Panc1 (cell line): ENCODE results near the gene ZFP36L1. TPM values are rescaled to one million over a fixed set of nuclear protein-coding genes. Genes with fewer than 3 reads are reported as not detected.
A peak's percentile ranks its signal among the peaks of the same experiment; 100 is the strongest.

Source experiments
- ATAC-seq: fragments of 200-7000 bp; cut with Tn5 transposase; 2 replicates; pipeline ENCODE4 v1.9.1; 2020; ENCODE audit warnings: mild to moderate bottlenecking, moderate library complexity
- BruUV-seq: library from RNA; stranded (reverse); fragments of 400-500 nt; replicated peaks from 2 replicates; lab custom pipeline; 2021; lab: Mats Ljungman, UMichigan
- CTCF ChIA-PET: fragments of 300-600 bp; sonication (Branson Sonifier 250); formaldehyde crosslinking; loops from one replicate; lab custom pipeline; 2022; ENCODE audit warnings: antibody characterized with exemption; lab: Charles Lee
- POLR2A ChIA-PET: fragments of 300-600 bp; sonication (Branson Sonifier 250); formaldehyde crosslinking; loops from one replicate; lab custom pipeline; 2022; ENCODE audit warnings: antibody characterized with exemption; lab: Charles Lee
- DNase-seq: peaks from one replicate; pipeline ENCODE4 v3.0.0-alpha.2; 2010; ENCODE audit warnings: low read depth, low spot score
- H3K27ac ChIP-seq: 2 replicates; pipeline ENCODE4 v1.5.1; 2011; ENCODE audit warnings: mild to moderate bottlenecking, low read length, inconsistent platforms
- H3K27me3 ChIP-seq: fragments of 200-500 bp; sonication (Bioruptor generic); 2 replicates; pipeline ENCODE4 v1.6.0; 2014; ENCODE audit warnings: low read length, inconsistent platforms; ENCODE audit not compliant: control insufficient read depth, insufficient read depth
- H3K36me3 ChIP-seq: fragments of 200-500 bp; sonication (Bioruptor generic); 2 replicates; pipeline ENCODE4 v1.5.1; 2014; ENCODE audit warnings: inconsistent platforms, mild to moderate bottlenecking, low read length, moderate library complexity; ENCODE audit not compliant: control insufficient read depth, insufficient read depth
- H3K4me1 ChIP-seq: 2 replicates; pipeline ENCODE4 v1.5.1; 2011; ENCODE audit warnings: inconsistent platforms, mild to moderate bottlenecking, low read length, moderate library complexity; ENCODE audit not compliant: control insufficient read depth, insufficient read depth
- H3K4me3 ChIP-seq, 2 experiments: 2 replicates each; pipeline ENCODE4 v1.5.1; 2011 to 2012; ENCODE audit warnings: low read depth in 2 of 2, low read length in 2 of 2, mild to moderate bottlenecking in 2 of 2, inconsistent platforms in 1 of 2, moderate library complexity in 1 of 2
- H3K9me3 ChIP-seq: fragments of 200-500 bp; sonication (Bioruptor generic); 2 replicates; pipeline ENCODE4 v1.5.1; 2014; ENCODE audit warnings: low read depth, mild to moderate bottlenecking, inconsistent platforms, low read length, moderate library complexity; ENCODE audit not compliant: control insufficient read depth, insufficient read depth
- POLR2AphosphoS5 ChIP-seq: IDR thresholded peaks from 2 replicates; pipeline ENCODE4 v1.6.1; 2012; ENCODE audit warnings: mild to moderate bottlenecking, low read depth, low read length, moderate library complexity
- SIN3A ChIP-seq: IDR thresholded peaks from 2 replicates; pipeline ENCODE4 v1.6.1; 2012; ENCODE audit warnings: low read depth, mild to moderate bottlenecking, low read length, moderate library complexity, borderline replicate concordance; ENCODE audit not compliant: insufficient read depth
- TCF7L2 ChIP-seq: IDR thresholded peaks from 2 replicates; pipeline ENCODE4 v1.6.1; 2011; ENCODE audit warnings: mild to moderate bottlenecking, low read depth, low read length, inconsistent platforms
- in situ Hi-C: cut with HindIII; loops from 2 replicates; pipeline ENCODE4 v1.10.0; 2016; ENCODE audit warnings: low sequenced_read_pairs, low pct_unique_long_range_greater_than_20kb
- intact Hi-C: fragments of 100-400 bp; cut with micrococcal nuclease; formaldehyde crosslinking; loops from one replicate; pipeline ENCODE4 v1.10.0; 2022; ENCODE audit not compliant: unreplicated experiment
- total RNA-seq: library from RNA; stranded (reverse); gene quantifications from one replicate; pipeline ENCODE4 v1.2.1, GENCODE V29; 2021; ENCODE audit not compliant: unreplicated experiment
- TF ChIP-seq, protein P1 (sequence below): fragments of 450-650 bp; IDR thresholded peaks from 2 replicates; pipeline ENCODE4 v1.5.1; 2017; ENCODE audit warnings: mild to moderate bottlenecking
- TF ChIP-seq, protein P2 (sequence below), 2 experiments: IDR thresholded peaks; 2 replicates each; pipeline ENCODE4 v1.6.1; 2011 to 2012; ENCODE audit warnings: low read depth in 2 of 2, control low read depth in 1 of 2, low read length in 1 of 2, mild to moderate bottlenecking in 1 of 2, moderate library complexity in 1 of 2; ENCODE audit not compliant: insufficient read depth in 1 of 2

Gene ZFP36L1
- total RNA-seq, 1 experiment from 2014 or later, result 84.9 TPM

DNA sequence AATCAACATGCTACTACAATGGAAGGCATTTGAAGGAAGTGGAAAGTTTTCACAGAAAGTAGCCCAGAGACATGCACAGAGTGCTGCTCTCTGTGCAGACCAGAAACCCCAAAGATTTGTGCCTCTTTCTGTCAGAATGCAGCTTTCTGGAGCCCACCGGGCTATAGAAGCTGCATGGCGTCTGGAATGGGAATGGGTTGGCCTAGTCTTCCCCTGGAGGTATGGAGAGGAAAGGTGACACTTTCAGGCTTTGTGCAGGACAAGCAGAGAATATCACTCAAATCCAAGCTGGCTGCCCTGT lies 21.3 kb upstream of the ZFP36L1 start:
- no peak for DNase-seq
- Histone ChIP-seq H3K4me3 (no peak overlapping the region), H3K9me3 (no peaks in the 10 kb centered on the region), H3K27ac (peak overlapping the region; percentile 81; the same call in 1 of the 2 replicates), H3K27me3 (no peaks in the 10 kb centered on the region), H3K4me1 (peaks cover 23% of the 10 kb centered on the region), H3K36me3 (no peaks in the 10 kb centered on the region)
- CTCF ChIA-PET, result no interaction called here
- in situ Hi-C loops (no loop called here), intact Hi-C loops (no loop called here)
- POLR2A ChIA-PET, result interaction anchor here (0.6 to 0.9 kb wide), 2 partner anchors 21 to 1006 kb away, joined by 3 to 19 read pairs; partner anchors contain the start of gene ZFP36L1
- no peak for ATAC-seq
- BruUV-seq, result no TSS peak
- TF ChIP-seq TCF7L2 (no peak), POLR2AphosphoS5 (no peak), SIN3A (no peak)
- TF ChIP-seq, protein P1, sequence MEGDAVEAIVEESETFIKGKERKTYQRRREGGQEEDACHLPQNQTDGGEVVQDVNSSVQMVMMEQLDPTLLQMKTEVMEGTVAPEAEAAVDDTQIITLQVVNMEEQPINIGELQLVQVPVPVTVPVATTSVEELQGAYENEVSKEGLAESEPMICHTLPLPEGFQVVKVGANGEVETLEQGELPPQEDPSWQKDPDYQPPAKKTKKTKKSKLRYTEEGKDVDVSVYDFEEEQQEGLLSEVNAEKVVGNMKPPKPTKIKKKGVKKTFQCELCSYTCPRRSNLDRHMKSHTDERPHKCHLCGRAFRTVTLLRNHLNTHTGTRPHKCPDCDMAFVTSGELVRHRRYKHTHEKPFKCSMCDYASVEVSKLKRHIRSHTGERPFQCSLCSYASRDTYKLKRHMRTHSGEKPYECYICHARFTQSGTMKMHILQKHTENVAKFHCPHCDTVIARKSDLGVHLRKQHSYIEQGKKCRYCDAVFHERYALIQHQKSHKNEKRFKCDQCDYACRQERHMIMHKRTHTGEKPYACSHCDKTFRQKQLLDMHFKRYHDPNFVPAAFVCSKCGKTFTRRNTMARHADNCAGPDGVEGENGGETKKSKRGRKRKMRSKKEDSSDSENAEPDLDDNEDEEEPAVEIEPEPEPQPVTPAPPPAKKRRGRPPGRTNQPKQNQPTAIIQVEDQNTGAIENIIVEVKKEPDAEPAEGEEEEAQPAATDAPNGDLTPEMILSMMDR, result no peak

DNA sequence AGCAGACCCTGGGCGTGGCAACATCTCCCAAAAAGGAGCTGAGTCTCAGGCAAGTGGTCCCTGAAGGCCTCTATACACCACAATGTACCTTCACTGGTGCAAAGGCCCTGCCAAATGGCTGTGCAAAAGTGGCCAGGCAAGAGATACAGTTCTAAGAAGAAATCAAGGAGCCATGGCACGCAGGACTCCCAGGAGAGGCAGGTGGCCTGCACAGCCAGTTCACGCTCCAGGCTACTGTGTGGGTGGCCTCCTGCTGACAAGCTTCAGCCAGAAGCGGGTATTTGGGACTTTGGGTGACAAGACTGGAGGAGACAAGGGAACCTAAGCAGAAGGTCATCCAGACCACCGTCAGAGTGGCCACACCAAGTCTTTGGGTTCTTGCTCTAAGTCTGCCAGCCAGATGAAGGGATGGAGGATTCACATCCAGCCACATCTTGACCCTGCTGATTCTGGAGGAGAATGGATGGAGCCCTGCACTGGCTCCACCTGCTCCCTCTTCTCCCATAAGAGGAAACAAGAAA lies 20.5 kb upstream of the ZFP36L1 start:
- BruUV-seq, result no TSS peak
- TF ChIP-seq, protein P2, sequence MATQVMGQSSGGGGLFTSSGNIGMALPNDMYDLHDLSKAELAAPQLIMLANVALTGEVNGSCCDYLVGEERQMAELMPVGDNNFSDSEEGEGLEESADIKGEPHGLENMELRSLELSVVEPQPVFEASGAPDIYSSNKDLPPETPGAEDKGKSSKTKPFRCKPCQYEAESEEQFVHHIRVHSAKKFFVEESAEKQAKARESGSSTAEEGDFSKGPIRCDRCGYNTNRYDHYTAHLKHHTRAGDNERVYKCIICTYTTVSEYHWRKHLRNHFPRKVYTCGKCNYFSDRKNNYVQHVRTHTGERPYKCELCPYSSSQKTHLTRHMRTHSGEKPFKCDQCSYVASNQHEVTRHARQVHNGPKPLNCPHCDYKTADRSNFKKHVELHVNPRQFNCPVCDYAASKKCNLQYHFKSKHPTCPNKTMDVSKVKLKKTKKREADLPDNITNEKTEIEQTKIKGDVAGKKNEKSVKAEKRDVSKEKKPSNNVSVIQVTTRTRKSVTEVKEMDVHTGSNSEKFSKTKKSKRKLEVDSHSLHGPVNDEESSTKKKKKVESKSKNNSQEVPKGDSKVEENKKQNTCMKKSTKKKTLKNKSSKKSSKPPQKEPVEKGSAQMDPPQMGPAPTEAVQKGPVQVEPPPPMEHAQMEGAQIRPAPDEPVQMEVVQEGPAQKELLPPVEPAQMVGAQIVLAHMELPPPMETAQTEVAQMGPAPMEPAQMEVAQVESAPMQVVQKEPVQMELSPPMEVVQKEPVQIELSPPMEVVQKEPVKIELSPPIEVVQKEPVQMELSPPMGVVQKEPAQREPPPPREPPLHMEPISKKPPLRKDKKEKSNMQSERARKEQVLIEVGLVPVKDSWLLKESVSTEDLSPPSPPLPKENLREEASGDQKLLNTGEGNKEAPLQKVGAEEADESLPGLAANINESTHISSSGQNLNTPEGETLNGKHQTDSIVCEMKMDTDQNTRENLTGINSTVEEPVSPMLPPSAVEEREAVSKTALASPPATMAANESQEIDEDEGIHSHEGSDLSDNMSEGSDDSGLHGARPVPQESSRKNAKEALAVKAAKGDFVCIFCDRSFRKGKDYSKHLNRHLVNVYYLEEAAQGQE (IDR thresholded peaks at IDR 0.05; ENCODE audit: insufficient read depth in 1 of 2, low read depth in 2 of 2, low read length in 1 of 2), result no peak
- TF ChIP-seq SIN3A, result no peak
- TF ChIP-seq, protein P1, result no peak
- peaks cover 23% of the 10 kb centered on the region for H3K4me1 ChIP-seq
- H3K36me3 ChIP-seq, result no peaks in the 10 kb centered on the region
- H3K27ac ChIP-seq, result peak overlapping the region; percentile 81; the same call in 1 of the 2 replicates
- H3K27me3 ChIP-seq, result no peaks in the 10 kb centered on the region
- no peaks in the 10 kb centered on the region for H3K9me3 ChIP-seq
- no peak overlapping the region for H3K4me3 ChIP-seq
- ChIA-PET POLR2A (no interaction called here), CTCF (no interaction called here)
- intact Hi-C loops, result no loop called here
- ATAC-seq, result no peak
- DNase-seq, result no peak
- in situ Hi-C loops, result no loop called here
